Mucosa of descending colon (tissue), 3 donors: ENCODE measurements around the gene MARCKSL1. TPM values are rescaled to one million over a fixed set of nuclear protein-coding genes. Genes with fewer than 3 reads are reported as not detected.
"Not testable (repeated sequence)": the region's sequence is repeated elsewhere in the genome, so short reads cannot be mapped to it uniquely, and the experiment has no call there.

Experiments
- ATAC-seq: fragments of 200-7000 bp; cut with Tn5 transposase; one replicate; pipeline ENCODE4 v1.9.1; 2020; ENCODE audit warnings: mild to moderate bottlenecking, moderate library complexity
- DNase-seq, 3 donors: peaks; one replicate each; pipeline ENCODE4 v3.0.0-alpha.2; 2020
- H3K36me3 ChIP-seq: fragments of 200-600 bp; one replicate; pipeline ENCODE4 v1.8.0; 2021; ENCODE audit warnings: low read depth, mild to moderate bottlenecking
- H3K4me1 ChIP-seq: fragments of 200-600 bp; one replicate; pipeline ENCODE4 v1.8.0; 2021; ENCODE audit warnings: low read depth, mild to moderate bottlenecking
- H3K4me3 ChIP-seq: fragments of 200-600 bp; one replicate; pipeline ENCODE4 v1.8.0; 2021; ENCODE audit warnings: mild to moderate bottlenecking
- H3K9me3 ChIP-seq: fragments of 200-600 bp; one replicate; pipeline ENCODE4 v1.8.0; 2021; ENCODE audit warnings: mild to moderate bottlenecking
- CTCF ChIP-seq: fragments of 200-600 bp; IDR thresholded peaks from one replicate; pipeline ENCODE4 v1.8.0; 2022; ENCODE audit warnings: antibody characterized with exemption, mild to moderate bottlenecking
- intact Hi-C, 2 donors: fragments of 100-400 bp; cut with DNase I in 1 of 2; cut with micrococcal nuclease in 1 of 2; formaldehyde crosslinking; loops; one replicate each; pipeline versions ENCODE4 v1.11.0 to v1.11.1; 2022; cut with DNase I, micrococcal nuclease
- total RNA-seq, 3 donors: library from RNA; stranded (reverse); fragmentation: NEBNext Ultra II Directional in 2 of 3; extraction: Animal tissue kit (Norgen Biotek cat#: 25700) in 2 of 3; gene quantifications; one replicate each; pipeline versions ENCODE4 v1.2.1 to v1.2.4, GENCODE V29; 2021 to 2023
- donor health status: DM: no; HTN: no; CAD: no; lungs with moderate emphysema.
- donor health status: DM: no; HTN: no; CAD: no.
- donor health status: DM: no; HTN: yes; CAD: no.

The MARCKSL1 gene
- total RNA-seq, 3 donors from 2014 or later: 37.0 to 149 (median 140) TPM

GRCh38 chr1:32303358-32303757 lies 32.7 kb downstream of the MARCKSL1 start:
- intact Hi-C loops: no loop called here
- Histone ChIP-seq H3K4me1 (peaks cover 12% of the 10 kb centered on the region), H3K9me3 (no peaks in the 10 kb centered on the region), H3K4me3 (no peak overlapping the region), H3K36me3 (peaks cover 10% of the 10 kb centered on the region)
- DNase-seq (no peak), ATAC-seq (no peak)
- no peak for TF ChIP-seq CTCF

GRCh38 chr1:32299327-32299726 lies 36.7 kb downstream of the MARCKSL1 start:
- ATAC-seq: no peak
- H3K4me1 ChIP-seq: peaks cover 11% of the 10 kb centered on the region
- intact Hi-C loops: no loop called here
- peaks cover 10% of the 10 kb centered on the region for H3K36me3 ChIP-seq
- no peak for DNase-seq
- no peak overlapping the region for H3K4me3 ChIP-seq
- no peak for TF ChIP-seq CTCF
- H3K9me3 ChIP-seq: no peaks in the 10 kb centered on the region

GRCh38 chr1:32298211-32298610 lies 37.8 kb downstream of the MARCKSL1 start:
- H3K4me1 ChIP-seq: peaks cover 20% of the 10 kb centered on the region
- DNase-seq, H3K9me3 ChIP-seq, intact Hi-C loops, H3K36me3 ChIP-seq, H3K4me3 ChIP-seq, ATAC-seq: not testable (repeated sequence)

GRCh38 chr1:32291708-32292538 lies 44.1 kb downstream of the MARCKSL1 start, which contains the start of gene HDAC1:
TSS of gene HDAC1 (plus strand) at chr1:32292083. CDS start at chr1:32292170, 87 bp downstream.
- ATAC-seq: peak; percentile 92
- no peak for TF ChIP-seq CTCF
- H3K36me3 ChIP-seq: no peaks in the 10 kb centered on the region
- peak; percentile 99 for DNase-seq
- H3K9me3 ChIP-seq: no peaks in the 10 kb centered on the region
- intact Hi-C loops: no loop called here
- H3K4me1 ChIP-seq: peaks cover 28% of the 10 kb centered on the region
- H3K4me3 ChIP-seq: peak within 1 kb of the TSS; percentile 71

GRCh38 chr1:32291145-32291707 lies 44.8 kb downstream of the MARCKSL1 start:
- ATAC-seq: peak; percentile 54
- DNase-seq: no peak
- Histone ChIP-seq H3K4me3 (peak overlapping the region; percentile 71), H3K36me3 (no peaks in the 10 kb centered on the region), H3K9me3 (no peaks in the 10 kb centered on the region), H3K4me1 (peaks cover 28% of the 10 kb centered on the region)
- no peak for TF ChIP-seq CTCF
- intact Hi-C loops: no loop called here

DNA sequence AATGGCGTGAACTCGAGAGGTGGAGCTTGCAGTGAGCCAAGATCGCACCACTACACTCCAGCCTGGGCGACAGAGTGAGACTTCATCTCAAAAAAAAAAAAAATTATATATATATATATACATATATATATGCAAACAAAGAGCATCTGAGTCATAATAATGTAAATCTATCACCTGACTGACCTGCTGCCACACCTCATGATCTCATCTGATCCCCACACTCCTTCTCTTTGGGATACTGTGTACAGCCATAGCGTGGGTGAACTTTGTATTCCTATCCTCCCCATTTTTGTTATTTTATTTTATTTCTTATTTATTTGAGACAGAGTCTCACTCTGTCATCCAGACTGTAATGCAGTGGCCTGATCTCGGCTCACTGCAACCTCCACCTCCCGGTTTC lies 46.8 kb downstream of the MARCKSL1 start:
- Histone ChIP-seq H3K4me3 (no peak overlapping the region), H3K4me1 (peaks cover 17% of the 10 kb centered on the region), H3K36me3 (no peaks in the 10 kb centered on the region), H3K9me3 (no peaks in the 10 kb centered on the region)
- no peak for TF ChIP-seq CTCF
- ATAC-seq (peak; percentile 42), DNase-seq (no peak)
- intact Hi-C loops: no loop called here
